NCI-H2227 treated with DMSO at 0.1 percent for 48 hours (cell line): ENCODE results near the gene C7orf33.

Experiments used
- DNase-seq: peaks from one replicate; lab custom pipeline; 2025; lab: John Stamatoyannopoulos, UW

C7orf33 gene

DNA sequence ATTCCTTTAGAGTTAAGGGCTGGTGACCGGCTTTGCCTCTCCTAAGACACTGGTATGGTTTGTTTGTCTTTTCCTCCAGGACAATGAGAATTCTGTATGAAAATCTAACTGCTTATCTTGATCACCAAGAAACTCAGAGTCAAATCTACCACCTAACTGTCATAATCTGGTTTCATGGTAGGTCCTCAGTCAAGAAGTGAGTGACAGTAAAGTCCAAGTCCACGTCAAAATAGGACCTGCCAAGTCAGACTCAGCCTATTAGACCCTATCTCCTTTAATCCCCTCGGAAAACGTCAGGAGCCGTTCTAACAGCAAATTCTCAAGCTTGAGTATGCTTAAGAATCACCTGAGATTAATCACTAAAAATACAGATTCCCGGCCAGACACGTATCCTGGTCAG is 37.4 kb downstream of the C7orf33 start:
- no peak for DNase-seq

GRCh38 chr7:148630078-148630477 is 39.5 kb downstream of the C7orf33 start:
- no peak for DNase-seq

DNA sequence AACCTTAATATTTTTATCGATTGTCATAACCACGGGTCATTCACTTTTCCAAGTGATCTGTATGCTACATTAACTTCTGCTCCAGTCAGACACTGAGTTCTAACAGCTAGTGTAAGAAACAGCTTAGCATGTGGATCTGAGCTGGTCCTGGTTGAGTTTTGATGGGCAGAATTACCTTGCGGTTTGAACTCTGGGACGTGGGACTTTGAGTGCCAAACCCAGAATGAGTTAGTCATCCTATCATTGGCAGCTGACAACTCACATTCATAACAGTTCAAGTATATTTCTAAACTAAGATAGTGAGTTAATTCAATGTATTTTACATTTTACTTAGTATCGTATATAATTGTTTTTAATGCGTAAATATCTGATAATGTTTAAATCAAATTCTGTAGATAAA is 43.2 kb downstream of the C7orf33 start:
- no peak for DNase-seq

DNA sequence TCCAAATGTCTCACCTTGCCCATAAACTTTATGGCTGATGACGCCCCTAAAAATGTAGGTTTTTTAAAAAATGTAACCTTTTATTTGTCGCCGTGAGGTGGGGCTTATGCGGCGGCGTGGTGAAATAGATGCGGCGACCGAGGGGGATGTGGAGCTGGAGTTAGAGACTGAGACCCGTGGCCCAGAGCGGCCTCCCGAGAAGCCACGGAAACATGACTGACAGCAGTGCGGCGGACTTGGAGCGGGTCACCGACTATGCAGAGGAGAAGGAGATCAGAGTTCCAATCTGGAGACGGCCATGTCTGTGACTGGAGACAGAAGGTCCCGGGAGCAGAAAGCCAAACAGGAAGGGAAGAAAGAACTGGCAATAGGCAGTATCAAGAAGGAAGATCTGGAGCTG is 46.5 kb downstream of the C7orf33 start:
- DNase-seq: no peak

DNA sequence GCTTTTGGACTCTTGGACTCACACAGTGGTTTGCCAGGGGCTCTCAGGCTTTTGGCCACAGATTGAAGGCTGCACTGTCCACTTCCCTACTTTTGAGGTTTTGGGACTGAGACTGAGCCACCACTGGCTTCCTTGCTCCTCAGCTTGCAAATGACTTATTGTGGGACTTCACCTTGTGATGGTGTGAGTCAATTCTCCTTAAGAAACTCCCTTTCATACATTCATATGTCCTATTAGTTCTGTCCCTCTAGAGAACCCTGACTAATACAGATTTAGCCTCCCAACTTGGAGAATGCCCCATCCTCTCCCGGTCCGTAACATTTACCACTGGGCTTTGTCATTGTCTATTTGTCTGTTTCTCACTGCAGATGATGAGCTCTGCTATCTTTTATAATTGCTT is 55.3 kb downstream of the C7orf33 start:
- DNase-seq: no peak

GRCh38 chr7:148650232-148650858 is 59.8 kb downstream of the C7orf33 start:
- DNase-seq: no peak

GRCh38 chr7:148652773-148653172 is 62.2 kb downstream of the C7orf33 start:
- no peak for DNase-seq

GRCh38 chr7:148657929-148658328 is 67.4 kb downstream of the C7orf33 start:
- no peak for DNase-seq

DNA sequence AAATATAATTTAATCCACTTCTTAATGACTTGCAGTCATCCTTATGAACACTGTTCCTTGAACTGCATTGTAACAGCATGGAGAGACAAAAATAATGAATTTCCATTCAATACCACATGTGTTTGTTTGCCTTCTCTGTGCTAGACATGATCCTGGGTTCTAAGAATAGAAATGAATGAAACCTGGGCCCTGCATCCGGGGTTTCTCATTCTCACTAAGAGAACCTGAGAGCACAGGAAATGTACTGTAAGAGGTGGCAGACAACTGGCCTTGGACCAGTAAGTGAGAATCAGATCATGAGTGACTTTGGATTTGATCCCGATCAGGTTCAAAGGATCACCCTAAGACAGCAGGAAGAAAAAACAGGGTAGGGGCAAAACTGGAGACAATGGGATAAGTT is 70.9 kb downstream of the C7orf33 start:
- DNase-seq: no peak

- no peak for DNase-seq
Observed at GRCh38 chr7:148662646-148663045, 72.1 kb downstream of the C7orf33 start.

DNA sequence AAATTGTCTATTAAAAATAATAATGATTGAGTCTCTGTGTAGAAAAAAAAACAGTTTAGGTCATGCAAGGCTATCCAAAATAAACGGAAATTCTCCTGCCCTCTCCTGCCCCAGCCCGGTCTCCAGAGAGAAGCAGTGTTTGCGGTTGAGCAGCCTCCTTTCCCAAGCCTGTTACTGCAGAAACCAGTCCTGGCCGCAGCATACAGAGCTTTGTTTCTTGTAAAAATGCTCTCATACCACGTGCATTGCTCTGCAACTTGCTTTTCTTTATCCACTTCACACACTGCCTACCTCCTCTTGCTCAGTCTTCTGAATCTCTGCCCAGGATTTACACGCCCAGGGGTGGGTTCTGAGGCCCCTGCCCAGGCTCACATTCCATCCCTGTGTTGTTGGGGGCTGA is 73.8 kb downstream of the C7orf33 start:
- no peak for DNase-seq

DNA sequence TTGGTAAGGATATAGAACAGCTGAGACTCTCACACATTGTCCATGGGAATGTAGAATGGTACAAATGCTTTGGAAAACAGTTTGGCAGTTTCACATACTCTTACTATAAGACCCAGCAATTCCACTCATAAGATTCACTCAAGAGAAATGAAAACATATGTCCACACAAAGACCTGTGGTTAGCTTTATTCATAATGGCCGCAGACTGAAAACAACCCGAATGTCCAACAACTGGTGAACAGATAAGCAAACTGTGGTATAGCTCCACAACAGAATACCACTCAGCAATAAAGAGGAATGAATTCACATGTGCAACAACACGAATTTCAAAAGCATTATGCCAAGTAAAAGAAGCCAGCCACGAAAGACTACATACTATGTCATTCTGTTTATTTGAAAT is 74.7 kb downstream of the C7orf33 start:
- no peak for DNase-seq
